Endometrium (tissue), 2 donors: ENCODE data around the gene MED29.

Source experiments
- FAIRE-seq: peaks from 2 replicates; lab custom pipeline; 2012; peaks lifted over from hg19 to GRCh38; lab: Jason Lieb, UNC
- donor health status: control.
- donor health status: control.

MED29 gene

GRCh38 chr19:39399668-39400050 lies 8.5 kb downstream of the MED29 start:
- no peak for FAIRE-seq

DNA sequence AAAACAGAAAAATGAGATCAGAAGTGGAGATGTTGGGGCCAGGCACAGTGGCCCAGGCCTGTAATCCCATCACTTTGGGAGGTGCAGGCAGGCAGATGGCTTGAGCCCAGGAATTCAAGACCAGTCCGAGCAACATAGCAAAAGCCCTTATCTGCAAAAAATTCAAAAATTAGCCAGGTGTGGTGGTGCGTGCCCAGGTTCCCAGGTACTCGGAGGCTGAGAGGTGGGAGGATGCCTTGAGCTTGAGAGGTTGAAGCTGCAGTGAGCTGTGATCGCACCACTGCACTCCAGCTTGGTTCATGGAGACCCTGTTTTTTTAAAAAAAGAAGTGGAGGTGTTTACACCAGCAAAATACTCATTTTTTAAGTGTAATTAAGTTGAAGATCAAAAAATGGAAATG lies 8.9 kb downstream of the MED29 start:
- FAIRE-seq = no peak

GRCh38 chr19:39401070-39401548 lies 9.9 kb downstream of the MED29 start:
- no peak for FAIRE-seq

DNA sequence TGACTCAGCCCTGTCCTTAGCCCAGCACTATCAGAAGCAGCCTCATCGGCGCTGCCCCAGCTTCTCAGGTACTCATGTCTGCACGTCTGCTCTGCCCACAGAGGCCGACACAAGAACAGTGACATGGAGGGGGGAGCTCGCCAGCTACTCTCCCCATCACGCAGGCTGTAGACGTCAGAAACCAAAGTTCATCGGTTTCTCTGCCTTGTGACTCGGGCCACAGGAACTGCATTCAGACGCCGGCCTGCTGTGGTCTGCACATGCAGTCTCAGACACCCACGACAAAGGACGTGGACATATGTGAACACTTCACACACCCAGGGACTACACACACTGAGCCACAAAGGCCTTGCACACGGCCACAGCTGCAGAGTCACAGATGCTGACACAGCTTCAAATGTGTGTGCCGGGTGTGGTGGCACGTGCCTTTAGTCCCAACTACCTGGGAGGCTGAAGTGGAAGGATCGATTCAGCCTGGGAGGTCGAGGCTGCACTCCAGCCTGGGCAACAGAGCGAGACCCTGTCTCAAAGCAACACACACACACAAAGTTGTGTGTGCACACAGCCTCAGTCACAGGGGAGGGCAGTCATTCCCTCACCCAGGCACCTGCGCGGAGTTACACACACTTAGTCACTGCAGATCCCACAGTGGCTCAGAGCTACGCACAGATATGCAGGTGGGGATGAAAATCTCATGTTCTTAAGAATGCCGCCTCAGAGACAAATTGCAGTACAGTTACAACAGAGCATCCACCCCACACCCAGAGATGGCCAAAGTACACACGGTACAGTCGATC lies 10.6 kb downstream of the MED29 start:
- FAIRE-seq = no peak

GRCh38 chr19:39402346-39403300 lies 11.4 kb downstream of the MED29 start:
- no peak for FAIRE-seq

DNA sequence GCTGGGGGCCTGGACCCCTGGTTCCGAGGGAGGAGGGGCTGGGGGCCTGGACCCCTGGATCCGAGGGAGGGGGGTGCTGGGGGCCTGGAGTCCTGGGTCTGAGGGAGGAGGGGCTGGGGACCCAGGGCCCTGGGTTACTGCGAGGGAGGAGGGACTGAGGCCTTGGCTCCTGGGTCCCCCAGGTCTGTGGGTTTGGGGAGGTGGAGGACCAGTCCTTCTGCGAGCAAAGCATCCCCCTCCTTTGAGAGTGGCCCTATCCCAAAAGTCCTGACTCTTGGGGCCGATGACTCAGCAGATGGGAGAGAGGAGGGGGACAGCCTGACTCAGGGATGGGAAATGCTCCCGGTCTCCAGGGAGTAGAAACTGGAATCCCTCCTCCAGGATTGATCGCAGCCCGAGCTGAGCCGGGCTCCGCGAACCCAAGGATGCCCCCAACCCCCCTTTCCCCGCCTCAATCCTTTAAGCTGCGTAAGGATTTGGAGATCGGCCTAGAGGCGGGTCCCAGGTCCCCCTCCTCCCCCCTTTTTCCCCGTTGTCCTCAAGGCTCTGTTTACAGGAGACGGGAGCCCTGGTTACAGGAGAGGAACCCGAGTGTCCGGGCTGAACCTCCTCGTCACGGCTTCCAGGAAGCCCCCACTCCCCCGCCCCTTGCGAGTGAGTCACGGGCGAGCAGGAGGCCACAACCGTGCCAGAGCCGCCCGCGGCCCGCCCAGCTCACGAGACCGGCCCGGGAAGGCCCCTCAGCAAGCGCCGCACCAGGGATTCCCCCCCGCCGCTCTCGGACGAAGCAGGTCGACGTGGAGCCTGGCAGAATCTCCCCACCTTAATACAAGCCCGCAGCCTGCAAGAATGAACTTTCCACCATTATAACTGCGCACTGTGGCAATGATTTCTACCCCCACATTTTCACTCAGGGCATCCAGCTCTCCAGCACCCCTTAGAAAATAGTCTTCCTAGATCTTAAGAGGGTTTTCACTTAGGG lies 12.4 kb downstream of the MED29 start:
- no peak for FAIRE-seq

- no peak for FAIRE-seq
Observed at GRCh38 chr19:39405261-39405957, 14.2 kb downstream of the MED29 start.

- no peak for FAIRE-seq
Observed at GRCh38 chr19:39405958-39406655, 14.9 kb downstream of the MED29 start.

DNA sequence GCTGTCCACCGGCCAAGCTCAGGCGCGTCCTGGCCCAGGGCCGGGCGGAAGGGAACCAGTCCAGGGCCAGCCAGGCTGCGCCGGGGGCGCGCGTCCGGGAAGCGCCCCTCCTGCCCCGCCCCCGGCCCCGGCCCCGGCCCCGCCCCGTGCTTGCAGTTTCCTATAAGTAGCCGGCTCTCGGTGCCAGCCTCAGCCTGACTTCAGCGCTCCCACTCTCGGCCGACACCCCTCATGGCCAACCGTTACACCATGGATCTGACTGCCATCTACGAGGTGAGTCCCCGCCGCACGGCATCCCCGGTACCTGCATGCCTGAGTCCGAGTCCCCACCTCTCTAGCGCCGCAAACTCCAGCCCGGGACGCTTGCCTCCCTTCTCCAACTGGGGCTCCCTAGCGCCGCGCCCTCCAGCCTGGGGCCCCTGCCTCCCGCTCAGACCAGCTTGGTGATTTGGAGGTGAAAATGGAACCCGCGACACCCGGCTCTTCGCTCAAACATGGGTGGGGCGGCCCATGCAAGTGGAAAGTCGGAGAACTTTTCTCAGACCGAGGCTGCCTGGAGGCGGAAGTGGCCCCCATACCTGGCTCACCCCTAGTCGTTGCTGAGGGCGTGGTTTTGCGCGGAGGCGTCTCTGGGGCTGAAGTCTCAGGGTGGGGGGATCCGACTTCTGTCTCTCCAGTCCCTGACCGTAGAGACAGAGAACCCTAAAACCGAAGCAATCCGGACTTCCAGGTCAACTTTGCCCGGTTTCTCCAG lies 15.7 kb downstream of the MED29 start, which contains the start of gene ZFP36:
ZFP36 (plus strand) TSS at position 192 of the 754 bp plus-strand sequence; CDS start at position 250, 58 bp downstream.
- FAIRE-seq = no peak

- FAIRE-seq = no peak
Observed at GRCh38 chr19:39407410-39407659, 16.2 kb downstream of the MED29 start.

- no peak for FAIRE-seq
Observed at GRCh38 chr19:39407660-39408391, 16.6 kb downstream of the MED29 start.

- no peak for FAIRE-seq
Observed at GRCh38 chr19:39408392-39409207, 17.4 kb downstream of the MED29 start.

GRCh38 chr19:39409208-39410016 lies 18.2 kb downstream of the MED29 start:
- peak; percentile 70 for FAIRE-seq

DNA sequence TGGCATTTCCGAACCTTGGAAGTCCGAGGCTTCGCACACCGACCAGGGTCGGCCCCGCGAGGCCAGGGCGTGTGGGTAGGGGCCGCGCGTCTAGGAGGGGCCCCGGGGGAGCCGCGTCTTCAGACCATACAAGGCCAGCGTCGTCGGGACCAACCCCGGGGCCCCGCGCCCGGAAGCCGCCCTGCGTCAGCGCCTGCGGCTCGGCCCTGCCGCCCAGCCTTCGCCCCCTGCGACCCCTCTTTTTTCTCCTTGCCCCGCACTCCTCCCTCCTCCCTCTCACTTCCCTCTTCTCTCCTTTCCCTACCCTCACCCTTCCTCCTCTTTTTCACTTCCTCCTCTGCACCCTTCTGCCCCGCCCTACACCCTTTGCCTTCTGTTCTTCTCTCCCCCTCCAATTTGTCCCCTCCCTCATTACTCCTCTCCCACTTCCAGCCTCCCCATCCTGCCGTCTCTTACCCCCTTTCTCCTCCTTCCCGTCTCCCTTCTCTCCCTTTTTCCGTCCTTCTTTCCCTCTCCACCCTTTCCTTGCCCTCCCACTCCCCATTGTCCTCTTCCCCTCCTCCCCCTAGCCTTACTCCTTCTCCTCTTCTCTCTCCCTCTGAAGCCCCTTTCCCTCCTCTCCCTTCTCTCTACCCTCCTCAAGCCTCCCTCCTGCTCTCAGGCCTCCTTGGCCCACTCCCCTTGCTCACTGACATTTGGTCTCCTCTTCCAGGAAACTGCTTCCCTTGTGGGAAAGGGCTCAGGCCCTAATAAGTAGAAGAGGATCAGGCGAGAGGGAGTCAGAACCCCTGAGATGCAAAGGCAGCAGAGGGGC lies 19.0 kb downstream of the MED29 start:
- FAIRE-seq = no peak

- no peak for FAIRE-seq
Observed at GRCh38 chr19:39410831-39411080, 19.6 kb downstream of the MED29 start.

DNA sequence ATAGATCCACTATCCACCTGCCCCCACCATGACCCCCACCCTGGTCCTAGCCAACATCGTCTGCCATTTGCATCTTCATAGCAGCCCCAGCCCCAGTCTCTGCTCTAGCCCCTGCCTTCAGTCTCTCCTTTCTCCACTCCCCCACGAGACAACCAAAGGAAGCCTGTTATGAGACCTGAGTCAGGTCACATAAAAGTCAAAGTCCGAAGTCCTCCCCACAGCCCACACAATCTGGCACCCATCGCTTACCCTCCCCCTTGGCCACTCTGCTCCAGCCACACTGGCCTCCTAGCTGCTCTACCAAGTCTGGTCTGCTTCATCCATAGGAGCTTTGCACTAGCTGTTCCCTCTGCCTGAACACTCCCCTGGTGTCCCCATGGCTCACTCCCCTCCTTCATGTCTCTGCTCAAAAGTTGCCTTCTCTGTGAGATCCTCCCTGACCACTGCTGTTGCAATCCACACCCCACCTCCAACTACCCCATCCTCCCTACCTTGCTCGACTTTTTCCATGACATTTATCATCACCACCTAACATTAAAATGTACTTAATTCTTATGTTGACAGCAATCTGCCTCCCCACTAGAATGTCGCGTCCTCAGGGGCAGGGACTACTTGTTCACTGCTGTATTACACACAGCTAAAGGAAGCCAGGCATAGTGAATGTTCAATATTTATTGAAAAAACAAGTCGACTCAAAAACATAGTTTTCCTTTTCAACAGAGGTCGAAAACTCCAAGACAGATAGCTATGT lies 20.1 kb downstream of the MED29 start:
- FAIRE-seq = no peak
